Ovary (tissue), 3 donors: ENCODE measurements around the gene IL1RAPL2.

ENCODE experiments used
- EP300 ChIP-seq: sonication (generic); formaldehyde crosslinking; IDR thresholded peaks from one replicate; pipeline ENCODE4 v1.6.1; 2017; ENCODE audit warnings: antibody characterized with exemption
- POLR2A ChIP-seq: fragments of 450-650 bp; IDR thresholded peaks from one replicate; pipeline ENCODE4 v1.6.1; 2017; ENCODE audit warnings: antibody characterized with exemption, mild to moderate bottlenecking, moderate library complexity
- TF ChIP-seq, protein P1 (sequence below), 3 donors: fragments of 450-650 bp in 2 of 3; fragments of 200-600 bp in 1 of 3; IDR thresholded peaks; one replicate each; pipeline versions ENCODE4 v1.5.1 to v1.8.0; 2016 to 2022; ENCODE audit warnings: antibody characterized with exemption in 3 of 3, mild to moderate bottlenecking in 1 of 3
- donor health status: DM: no; HTN: no; CAD: no.

DNA sequence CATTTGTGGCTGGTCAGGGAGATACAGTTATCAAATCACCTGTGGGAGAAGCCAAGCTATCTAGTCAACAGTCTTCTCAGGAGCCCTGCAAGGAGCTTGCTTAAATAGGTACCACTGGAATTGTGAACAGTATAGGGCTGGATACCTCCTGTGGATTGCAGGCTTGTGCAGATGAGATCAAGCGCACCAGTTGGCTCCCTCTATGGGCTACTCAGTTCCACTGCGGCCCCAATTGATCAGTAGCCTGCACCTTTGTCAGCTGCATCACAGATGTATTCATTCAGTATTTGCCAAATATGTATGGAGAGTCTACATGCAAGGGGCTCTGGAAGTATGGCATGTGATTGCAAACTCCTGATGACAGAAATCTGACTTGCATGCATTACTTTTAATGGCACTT, 625.9 kb downstream of the IL1RAPL2 start:
- TF ChIP-seq, protein P1, sequence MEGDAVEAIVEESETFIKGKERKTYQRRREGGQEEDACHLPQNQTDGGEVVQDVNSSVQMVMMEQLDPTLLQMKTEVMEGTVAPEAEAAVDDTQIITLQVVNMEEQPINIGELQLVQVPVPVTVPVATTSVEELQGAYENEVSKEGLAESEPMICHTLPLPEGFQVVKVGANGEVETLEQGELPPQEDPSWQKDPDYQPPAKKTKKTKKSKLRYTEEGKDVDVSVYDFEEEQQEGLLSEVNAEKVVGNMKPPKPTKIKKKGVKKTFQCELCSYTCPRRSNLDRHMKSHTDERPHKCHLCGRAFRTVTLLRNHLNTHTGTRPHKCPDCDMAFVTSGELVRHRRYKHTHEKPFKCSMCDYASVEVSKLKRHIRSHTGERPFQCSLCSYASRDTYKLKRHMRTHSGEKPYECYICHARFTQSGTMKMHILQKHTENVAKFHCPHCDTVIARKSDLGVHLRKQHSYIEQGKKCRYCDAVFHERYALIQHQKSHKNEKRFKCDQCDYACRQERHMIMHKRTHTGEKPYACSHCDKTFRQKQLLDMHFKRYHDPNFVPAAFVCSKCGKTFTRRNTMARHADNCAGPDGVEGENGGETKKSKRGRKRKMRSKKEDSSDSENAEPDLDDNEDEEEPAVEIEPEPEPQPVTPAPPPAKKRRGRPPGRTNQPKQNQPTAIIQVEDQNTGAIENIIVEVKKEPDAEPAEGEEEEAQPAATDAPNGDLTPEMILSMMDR (IDR thresholded peaks at IDR 0.05), result no peak
- TF ChIP-seq POLR2A, result no peak
- no peak for TF ChIP-seq EP300
